ENCODE measurements around the gene A2ML1.
"Not testable (repeated sequence)": the region's sequence is repeated elsewhere in the genome, so short reads cannot be mapped to it uniquely, and the experiment has no call there.

The A2ML1 gene

DNA sequence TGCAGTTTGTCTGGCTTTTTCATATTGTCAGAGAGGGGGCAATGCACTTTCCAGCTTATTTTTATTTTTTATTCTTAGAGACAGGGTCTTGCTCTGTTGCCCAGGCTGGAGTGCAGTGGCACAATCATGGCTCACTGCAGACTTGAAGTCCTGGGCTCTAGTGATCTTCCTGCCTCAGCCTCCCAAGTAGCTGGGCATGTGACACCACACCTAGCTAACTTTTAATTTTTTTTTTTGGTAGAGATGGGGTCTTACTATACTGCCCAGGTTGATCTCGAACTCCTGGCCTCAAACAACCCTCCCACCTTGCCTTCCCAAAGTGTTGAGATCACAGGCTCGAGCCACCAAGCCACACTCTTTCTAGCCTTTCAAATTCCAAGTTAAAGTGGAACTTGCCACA, 3.9 kb upstream of the A2ML1 start:
- no peak overlapping the region for H3K9ac ChIP-seq (ENCODE audit: low read depth, low read length, poor library complexity, severe bottlenecking)
- no peaks in the 10 kb centered on the region for H3K9me3 ChIP-seq (ENCODE audit: insufficient read depth, low read depth, low read length)
- H3K4me1 ChIP-seq (ENCODE audit: insufficient read depth, low read length, poor library complexity, severe bottlenecking): no peaks in the 10 kb centered on the region
- H4K20me1 ChIP-seq (ENCODE audit: insufficient read depth, low read length, poor library complexity, severe bottlenecking): no peaks in the 10 kb centered on the region
- no peak overlapping the region for H2AFZ ChIP-seq (ENCODE audit: low read length)
- H3K4me3 ChIP-seq (ENCODE audit: low read length, poor library complexity, severe bottlenecking): no peak overlapping the region
- H3K4me2 ChIP-seq (ENCODE audit: low read depth, low read length, poor library complexity, severe bottlenecking): no peak overlapping the region
- H3K27me3 ChIP-seq (ENCODE audit: insufficient read depth, low read length, poor library complexity, severe bottlenecking): no peaks in the 10 kb centered on the region
- H3F3A ChIP-seq (ENCODE audit: low read depth): no peaks in the 10 kb centered on the region
- no peaks in the 10 kb centered on the region for H3K79me2 ChIP-seq (ENCODE audit: insufficient read depth, low read length)
- no peaks in the 10 kb centered on the region for H3K9me2 ChIP-seq (replicated peaks; ENCODE audit: low read depth, low read length)
- TF ChIP-seq, protein P1, sequence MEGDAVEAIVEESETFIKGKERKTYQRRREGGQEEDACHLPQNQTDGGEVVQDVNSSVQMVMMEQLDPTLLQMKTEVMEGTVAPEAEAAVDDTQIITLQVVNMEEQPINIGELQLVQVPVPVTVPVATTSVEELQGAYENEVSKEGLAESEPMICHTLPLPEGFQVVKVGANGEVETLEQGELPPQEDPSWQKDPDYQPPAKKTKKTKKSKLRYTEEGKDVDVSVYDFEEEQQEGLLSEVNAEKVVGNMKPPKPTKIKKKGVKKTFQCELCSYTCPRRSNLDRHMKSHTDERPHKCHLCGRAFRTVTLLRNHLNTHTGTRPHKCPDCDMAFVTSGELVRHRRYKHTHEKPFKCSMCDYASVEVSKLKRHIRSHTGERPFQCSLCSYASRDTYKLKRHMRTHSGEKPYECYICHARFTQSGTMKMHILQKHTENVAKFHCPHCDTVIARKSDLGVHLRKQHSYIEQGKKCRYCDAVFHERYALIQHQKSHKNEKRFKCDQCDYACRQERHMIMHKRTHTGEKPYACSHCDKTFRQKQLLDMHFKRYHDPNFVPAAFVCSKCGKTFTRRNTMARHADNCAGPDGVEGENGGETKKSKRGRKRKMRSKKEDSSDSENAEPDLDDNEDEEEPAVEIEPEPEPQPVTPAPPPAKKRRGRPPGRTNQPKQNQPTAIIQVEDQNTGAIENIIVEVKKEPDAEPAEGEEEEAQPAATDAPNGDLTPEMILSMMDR (conservative IDR thresholded peaks at IDR 0.05; ENCODE audit: low read length): no peak
- no peak for TF ChIP-seq EZH2phosphoT487 (IDR thresholded peaks at IDR 0.05; ENCODE audit: borderline replicate concordance)
- no peaks in the 10 kb centered on the region for H3K36me3 ChIP-seq (ENCODE audit: insufficient read depth, low read length)

DNA sequence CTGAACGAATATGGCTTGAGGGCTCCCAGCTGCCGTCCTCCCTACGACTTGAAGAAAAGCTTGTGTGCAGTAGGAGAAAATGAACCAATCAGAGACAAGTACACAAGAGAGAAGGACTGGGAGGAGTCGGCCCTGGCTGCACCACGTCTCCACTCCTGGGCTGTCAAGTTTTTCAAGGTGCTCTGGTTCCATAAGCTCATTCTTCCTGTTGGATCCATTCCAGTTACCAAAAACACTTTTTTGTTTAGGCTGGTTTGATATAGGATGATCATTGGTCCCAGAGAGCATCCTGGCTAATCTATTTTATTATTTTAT, 2.8 kb upstream of the A2ML1 start:
- no peaks in the 10 kb centered on the region for H3K9me3 ChIP-seq (ENCODE audit: insufficient read depth, low read depth, low read length)
- H3K4me2 ChIP-seq (ENCODE audit: low read depth, low read length, poor library complexity, severe bottlenecking): no peak overlapping the region
- no peak overlapping the region for H3K4me3 ChIP-seq (ENCODE audit: low read length, poor library complexity, severe bottlenecking)
- no peaks in the 10 kb centered on the region for H3K4me1 ChIP-seq (ENCODE audit: insufficient read depth, low read length, poor library complexity, severe bottlenecking)
- TF ChIP-seq, protein P1 (conservative IDR thresholded peaks at IDR 0.05; ENCODE audit: low read length): no peak
- no peak for TF ChIP-seq EZH2phosphoT487 (IDR thresholded peaks at IDR 0.05; ENCODE audit: borderline replicate concordance)
- no peaks in the 10 kb centered on the region for H3K9me2 ChIP-seq (replicated peaks; ENCODE audit: low read depth, low read length)
- H3K79me2 ChIP-seq (ENCODE audit: insufficient read depth, low read length): no peaks in the 10 kb centered on the region
- H3K9ac ChIP-seq (ENCODE audit: low read depth, low read length, poor library complexity, severe bottlenecking): no peak overlapping the region
- no peaks in the 10 kb centered on the region for H3K27me3 ChIP-seq (ENCODE audit: insufficient read depth, low read length, poor library complexity, severe bottlenecking)
- no peaks in the 10 kb centered on the region for H3K36me3 ChIP-seq (ENCODE audit: insufficient read depth, low read length)
- H4K20me1 ChIP-seq (ENCODE audit: insufficient read depth, low read length, poor library complexity, severe bottlenecking): no peaks in the 10 kb centered on the region
- H3F3A ChIP-seq (ENCODE audit: low read depth): no peaks in the 10 kb centered on the region
- no peak overlapping the region; the same call in 1 of the 2 replicates for H2AFZ ChIP-seq (ENCODE audit: low read length)

DNA sequence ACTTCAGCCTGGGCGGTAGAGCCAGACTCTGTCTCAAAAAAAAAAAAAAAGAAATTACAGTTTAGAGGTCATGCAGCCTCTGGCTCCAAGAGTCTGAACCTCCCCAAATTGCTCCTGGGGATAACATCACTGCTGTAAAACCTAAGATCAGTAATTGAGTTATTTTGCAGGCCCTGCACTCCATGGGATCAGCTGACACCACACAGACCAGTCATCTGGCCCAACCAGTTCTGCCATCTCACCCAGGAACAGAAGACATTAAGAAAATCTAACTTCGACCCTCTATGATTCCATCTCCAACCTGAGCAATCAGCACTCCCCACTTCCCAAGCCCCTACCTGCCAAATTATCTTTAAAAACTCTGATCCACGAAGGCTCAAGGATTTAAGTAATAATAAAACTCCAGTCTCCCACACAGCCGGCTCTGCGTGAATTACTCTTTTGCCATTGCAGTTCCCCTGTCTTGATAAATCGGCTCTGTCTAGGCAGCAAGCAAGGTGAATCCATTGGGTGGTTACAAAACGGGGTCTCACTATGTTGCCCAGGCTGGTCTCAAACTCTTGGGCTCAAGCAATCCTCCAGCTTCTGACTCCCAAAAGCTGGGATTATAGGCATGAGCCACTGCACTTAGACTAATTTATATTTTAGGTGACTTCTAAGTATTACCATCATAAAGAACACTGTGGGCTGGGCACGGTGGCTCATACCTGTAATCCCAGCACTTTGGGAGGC, 1.6 kb upstream of the A2ML1 start:
- not testable (repeated sequence) for H3K9me3 ChIP-seq (ENCODE audit: insufficient read depth, low read depth, low read length); H4K20me1 ChIP-seq (ENCODE audit: insufficient read depth, low read length, poor library complexity, severe bottlenecking); H3K27me3 ChIP-seq (ENCODE audit: insufficient read depth, low read length, poor library complexity, severe bottlenecking); H3K4me3 ChIP-seq (ENCODE audit: low read length, poor library complexity, severe bottlenecking); H2AFZ ChIP-seq (ENCODE audit: low read length); H3F3A ChIP-seq (ENCODE audit: low read depth); H3K9ac ChIP-seq (ENCODE audit: low read depth, low read length, poor library complexity, severe bottlenecking); H3K79me2 ChIP-seq (ENCODE audit: insufficient read depth, low read length); H3K36me3 ChIP-seq (ENCODE audit: insufficient read depth, low read length); H3K9me2 ChIP-seq (replicated peaks; ENCODE audit: low read depth, low read length); H3K4me1 ChIP-seq (ENCODE audit: insufficient read depth, low read length, poor library complexity, severe bottlenecking); H3K4me2 ChIP-seq (ENCODE audit: low read depth, low read length, poor library complexity, severe bottlenecking)

DNA sequence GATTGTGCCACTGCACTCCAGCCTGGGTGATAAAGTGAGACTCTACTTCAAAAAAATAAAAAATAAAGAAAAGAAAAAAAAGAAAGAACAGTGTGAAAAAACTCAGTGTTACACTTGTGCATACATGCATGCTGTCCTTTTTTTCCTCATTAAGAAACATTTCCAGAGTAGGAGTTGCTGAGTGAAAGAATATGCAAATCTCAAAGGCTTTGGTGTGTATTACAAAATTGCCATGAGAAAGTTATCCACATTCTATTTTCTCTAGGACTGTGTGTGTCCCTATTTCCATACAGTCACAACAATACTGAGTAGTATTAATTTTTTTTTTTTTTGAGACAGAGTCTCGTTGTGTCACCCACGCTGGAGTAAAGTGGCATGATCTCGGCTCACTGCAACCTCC, 830 bp upstream of the A2ML1 start:
- Histone ChIP-seq H2AFZ (ENCODE audit: low read length) (no peak overlapping the region), H3K4me2 (ENCODE audit: low read depth, low read length, poor library complexity, severe bottlenecking) (no peak overlapping the region), H3K36me3 (ENCODE audit: insufficient read depth, low read length) (no peaks in the 10 kb centered on the region), H3K79me2 (ENCODE audit: insufficient read depth, low read length) (no peaks in the 10 kb centered on the region), H3K9me2 (replicated peaks; ENCODE audit: low read depth, low read length) (no peaks in the 10 kb centered on the region), H3K4me1 (ENCODE audit: insufficient read depth, low read length, poor library complexity, severe bottlenecking) (no peaks in the 10 kb centered on the region), H4K20me1 (ENCODE audit: insufficient read depth, low read length, poor library complexity, severe bottlenecking) (no peaks in the 10 kb centered on the region), H3K4me3 (ENCODE audit: low read length, poor library complexity, severe bottlenecking) (no peak overlapping the region), H3K9ac (ENCODE audit: low read depth, low read length, poor library complexity, severe bottlenecking) (no peak overlapping the region), H3K9me3 (ENCODE audit: insufficient read depth, low read depth, low read length) (no peaks in the 10 kb centered on the region), H3K27me3 (ENCODE audit: insufficient read depth, low read length, poor library complexity, severe bottlenecking) (no peaks in the 10 kb centered on the region), H3F3A (ENCODE audit: low read depth) (no peaks in the 10 kb centered on the region)
- no peak for TF ChIP-seq EZH2phosphoT487 (IDR thresholded peaks at IDR 0.05; ENCODE audit: borderline replicate concordance)
- TF ChIP-seq, protein P1 (conservative IDR thresholded peaks at IDR 0.05; ENCODE audit: low read length): no peak

Data from Loucy (cell line).